Esophagus squamous epithelium (tissue), 4 donors: ENCODE measurements around the gene PCDHAC1.

Experiments
- POLR2A ChIP-seq, 4 donors: fragments of 450-650 bp; IDR thresholded peaks; one replicate each; pipeline ENCODE4 v1.6.1; 2017; ENCODE audit warnings: antibody characterized with exemption in 4 of 4, mild to moderate bottlenecking in 4 of 4, moderate library complexity in 3 of 4
- TF ChIP-seq, protein P1 (sequence below), 6 experiments: fragments of 450-650 bp in 4 of 6; fragments of 200-600 bp in 2 of 6; sonication (generic) in 2 of 6; IDR thresholded peaks; one replicate each; pipeline ENCODE4 v1.5.1; 2016 to 2019; ENCODE audit warnings: antibody characterized with exemption in 6 of 6, mild to moderate bottlenecking in 4 of 6, moderate library complexity in 4 of 6

DNA sequence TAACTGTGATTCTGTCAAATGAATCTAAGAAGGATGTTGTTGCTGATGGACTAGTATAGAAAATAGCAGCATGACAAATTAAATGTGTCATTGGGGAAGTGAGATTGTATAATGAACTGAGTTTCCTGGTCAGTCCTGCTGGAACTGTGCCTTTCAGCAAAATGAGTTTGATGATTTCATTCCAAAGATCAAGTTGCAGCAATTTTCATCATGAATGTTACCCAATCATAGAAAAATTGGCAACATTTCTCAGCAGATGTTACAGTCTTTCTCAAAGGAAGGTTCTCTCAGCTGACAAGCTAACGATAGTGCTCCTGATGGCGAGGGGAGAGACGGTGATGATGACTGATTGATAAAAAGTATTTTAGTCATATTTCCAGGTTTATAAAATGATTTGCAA, 50.9 kb downstream of the PCDHAC1 start:
- TF ChIP-seq, protein P1, sequence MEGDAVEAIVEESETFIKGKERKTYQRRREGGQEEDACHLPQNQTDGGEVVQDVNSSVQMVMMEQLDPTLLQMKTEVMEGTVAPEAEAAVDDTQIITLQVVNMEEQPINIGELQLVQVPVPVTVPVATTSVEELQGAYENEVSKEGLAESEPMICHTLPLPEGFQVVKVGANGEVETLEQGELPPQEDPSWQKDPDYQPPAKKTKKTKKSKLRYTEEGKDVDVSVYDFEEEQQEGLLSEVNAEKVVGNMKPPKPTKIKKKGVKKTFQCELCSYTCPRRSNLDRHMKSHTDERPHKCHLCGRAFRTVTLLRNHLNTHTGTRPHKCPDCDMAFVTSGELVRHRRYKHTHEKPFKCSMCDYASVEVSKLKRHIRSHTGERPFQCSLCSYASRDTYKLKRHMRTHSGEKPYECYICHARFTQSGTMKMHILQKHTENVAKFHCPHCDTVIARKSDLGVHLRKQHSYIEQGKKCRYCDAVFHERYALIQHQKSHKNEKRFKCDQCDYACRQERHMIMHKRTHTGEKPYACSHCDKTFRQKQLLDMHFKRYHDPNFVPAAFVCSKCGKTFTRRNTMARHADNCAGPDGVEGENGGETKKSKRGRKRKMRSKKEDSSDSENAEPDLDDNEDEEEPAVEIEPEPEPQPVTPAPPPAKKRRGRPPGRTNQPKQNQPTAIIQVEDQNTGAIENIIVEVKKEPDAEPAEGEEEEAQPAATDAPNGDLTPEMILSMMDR (IDR thresholded peaks at IDR 0.05): no peak
- TF ChIP-seq POLR2A (IDR thresholded peaks at IDR 0.05): no peak
